Adrenal gland (tissue), 5 donors: ENCODE measurements around the gene COL3A1.

Experiments used
- CTCF ChIP-seq, 6 experiments: fragments of 450-650 bp in 4 of 6; fragments of 200-600 bp in 2 of 6; sonication (generic) in 1 of 6; IDR thresholded peaks; 1 replicate in 5 of 6; 2 replicates in 1 of 6; pipeline versions ENCODE4 v1.5.1 to v1.8.0; 2016 to 2021; ENCODE audit warnings: antibody characterized with exemption in 6 of 6, mild to moderate bottlenecking in 2 of 6, moderate library complexity in 1 of 6
- POLR2A ChIP-seq, 2 donors: fragments of 450-650 bp; IDR thresholded peaks; one replicate each; pipeline ENCODE4 v1.6.1; 2017; ENCODE audit warnings: antibody characterized with exemption in 2 of 2, mild to moderate bottlenecking in 2 of 2, moderate library complexity in 1 of 2
- donor health status: DM: no; HTN: no; CAD: no.

- TF ChIP-seq POLR2A (IDR thresholded peaks at IDR 0.05) (no peak), CTCF (IDR thresholded peaks at IDR 0.05) (no peak)
These were observed 36.4 kb downstream of the COL3A1 start for GRCh38 chr2:189010536-189010935.
